GM12875 (cell line): Measurements from ENCODE around the gene LRRN4CL.
A peak's percentile ranks its signal among the peaks of the same experiment; 100 is the strongest.

Source experiments
- H3K4me3 ChIP-seq: one replicate; pipeline ENCODE4 v1.5.1; 2011; ENCODE audit warnings: low read depth, low read length, control low read depth
- CTCF ChIP-seq: IDR thresholded peaks from 2 replicates; pipeline ENCODE4 v1.5.1; 2011; ENCODE audit warnings: low read depth, mild to moderate bottlenecking, control low read depth, inconsistent platforms, low read length, moderate library complexity, borderline replicate concordance; ENCODE audit not compliant: insufficient read depth

LRRN4CL gene

DNA sequence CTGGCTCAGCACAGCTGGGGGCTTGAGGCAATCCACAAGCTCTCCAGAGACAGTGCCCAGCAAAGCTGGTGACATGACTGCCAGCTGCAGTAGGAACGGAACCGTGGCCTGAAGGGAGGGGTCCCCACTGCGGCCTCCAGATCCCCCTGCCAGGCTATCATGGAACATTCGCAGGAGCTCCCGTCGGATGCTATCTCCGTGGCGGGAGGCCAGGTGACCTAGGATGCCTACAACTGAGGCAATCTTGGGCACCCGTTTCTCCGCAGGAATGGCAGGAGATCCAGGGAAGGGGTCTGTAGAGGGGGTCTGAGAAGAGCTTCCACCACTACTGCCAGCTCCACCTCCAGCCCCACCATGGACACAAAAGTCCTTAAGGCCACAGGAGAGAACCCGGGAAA lies 40.4 kb downstream of the LRRN4CL start:
- no peak overlapping the region for H3K4me3 ChIP-seq
- TF ChIP-seq CTCF, result no peak

DNA sequence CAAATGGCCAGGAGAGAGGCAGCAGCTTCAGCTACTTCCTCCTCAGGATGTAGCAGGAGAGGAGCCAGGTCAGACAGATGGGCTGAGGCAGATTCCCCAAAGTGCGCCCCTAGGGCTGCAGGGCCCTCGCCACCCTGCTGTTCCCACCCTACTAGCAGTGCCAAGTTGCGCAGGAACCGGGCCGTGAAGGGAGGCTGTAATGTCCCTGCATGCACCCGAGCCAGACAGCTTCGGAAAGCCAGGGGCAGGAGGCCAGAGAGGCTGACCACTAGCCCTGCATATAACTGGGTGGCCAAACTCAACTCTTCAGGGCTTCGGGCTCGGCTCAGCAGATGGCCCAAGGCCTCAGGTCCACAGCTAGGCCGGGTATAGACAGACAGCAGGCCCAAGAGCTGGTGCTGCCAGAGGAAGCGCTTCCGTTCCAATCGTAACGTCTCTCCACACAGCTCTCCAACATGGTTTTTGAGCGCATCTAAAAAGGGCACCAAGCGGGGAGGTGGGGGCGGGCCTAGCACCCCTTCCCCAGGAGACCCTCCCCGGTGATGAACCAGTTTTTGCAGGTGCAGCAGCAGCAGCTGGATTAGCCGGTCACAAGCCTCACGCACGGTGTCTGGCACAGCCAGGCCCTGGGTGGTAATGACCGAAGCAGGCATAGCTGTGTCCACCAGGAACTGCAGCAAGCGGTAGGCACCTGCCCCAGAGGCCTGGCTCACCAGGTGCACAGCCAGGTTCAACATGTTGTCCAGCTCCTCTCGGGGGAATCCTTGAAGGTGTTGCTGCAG lies 41.0 kb downstream of the LRRN4CL start:
- no peak for TF ChIP-seq CTCF
- H3K4me3 ChIP-seq, result no peak overlapping the region

DNA sequence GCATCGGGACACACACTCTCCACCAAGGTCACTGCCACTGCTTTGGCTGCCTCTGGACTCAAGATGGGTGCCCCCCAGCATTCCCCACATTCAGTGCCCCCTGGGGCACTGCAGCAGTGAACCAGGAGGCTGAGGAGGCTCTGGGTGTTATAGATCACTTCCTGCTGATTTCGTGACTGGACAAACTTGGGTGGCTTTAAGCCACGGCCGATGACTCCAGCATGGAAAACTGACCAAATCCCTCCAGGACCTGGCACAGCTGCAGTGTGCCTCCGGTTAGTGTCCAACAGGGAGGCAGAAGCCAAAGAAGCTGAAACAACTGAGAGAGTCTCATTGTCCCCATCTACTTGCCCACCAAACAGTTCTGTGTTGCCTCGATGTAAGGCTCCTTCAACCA lies 41.7 kb downstream of the LRRN4CL start:
- TF ChIP-seq CTCF, result no peak
- H3K4me3 ChIP-seq, result no peak overlapping the region

DNA sequence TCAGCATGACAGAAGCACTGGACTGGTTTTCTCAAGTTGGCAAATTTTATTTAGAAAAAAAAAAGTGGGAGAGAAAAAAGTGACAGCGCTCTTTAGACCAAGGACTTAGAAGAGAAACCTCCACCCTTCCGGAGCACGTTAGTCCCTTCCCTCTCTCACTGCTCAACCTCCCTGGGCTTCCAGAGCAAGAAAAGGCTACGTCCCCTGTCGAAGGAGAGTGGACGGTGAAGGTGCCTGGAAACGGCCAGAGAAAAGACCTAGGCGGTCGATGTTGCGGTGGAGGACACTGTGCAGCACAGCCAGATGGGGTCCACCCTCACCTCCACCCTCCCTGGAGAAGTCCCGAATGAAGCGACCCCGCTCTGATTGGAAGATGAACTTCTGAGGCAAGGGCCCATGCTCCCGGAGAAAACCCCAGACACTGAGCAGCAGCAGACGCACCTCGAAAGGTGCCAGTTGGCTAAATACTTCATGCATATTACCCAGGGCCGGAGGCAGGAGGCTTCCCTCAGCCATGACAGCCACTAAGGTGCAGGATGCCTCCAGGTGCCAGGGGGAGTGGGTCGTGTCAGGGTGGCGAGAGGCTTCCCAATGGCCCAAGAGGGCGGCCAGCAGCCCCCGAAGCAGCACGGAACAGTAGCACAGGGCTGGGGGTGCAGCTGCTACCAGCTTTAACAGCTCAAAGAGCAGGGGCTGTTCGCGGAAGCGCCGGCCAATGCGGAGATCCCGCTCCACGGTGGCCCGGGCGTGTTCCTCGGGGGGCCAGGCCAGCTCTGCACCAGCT lies 42.3 kb downstream of the LRRN4CL start:
- H3K4me3 ChIP-seq, result no peak overlapping the region
- TF ChIP-seq CTCF, result no peak

- TF ChIP-seq CTCF, result no peak
Measured at GRCh38 chr11:62645946-62646824, 43.1 kb downstream of the LRRN4CL start, which contains the start of gene GANAB. Gene GANAB (minus strand): TSS chr11:62646613. CDS start chr11:62646599, 14 bp downstream.

GRCh38 chr11:62645671-62645945 lies 43.7 kb downstream of the LRRN4CL start:
- H3K4me3 ChIP-seq, result peak overlapping the region; percentile 91
- no peak for TF ChIP-seq CTCF

More at GRCh38 chr11:62645946-62646824, 43.1 kb downstream of the LRRN4CL start, which contains the start of gene GANAB:
- H3K4me3 ChIP-seq, result peak within 1 kb of the TSS; percentile 91
